Peyer's patch (tissue), 4 donors: Measurements from ENCODE around the gene DCAKD.

ENCODE experiments used
- POLR2A ChIP-seq, 2 donors: fragments of 450-650 bp; IDR thresholded peaks; one replicate each; pipeline ENCODE4 v1.5.1; 2017; ENCODE audit warnings: antibody characterized with exemption in 2 of 2, mild to moderate bottlenecking in 2 of 2, moderate library complexity in 2 of 2
- TF ChIP-seq, protein P1 (sequence below), 6 experiments: fragments of 450-650 bp in 4 of 6; fragments of 200-600 bp in 2 of 6; sonication (generic) in 1 of 6; IDR thresholded peaks; one replicate each; pipeline ENCODE4 v1.5.1; 2017 to 2019; ENCODE audit warnings: antibody characterized with exemption in 6 of 6, mild to moderate bottlenecking in 3 of 6, moderate library complexity in 1 of 6

DNA sequence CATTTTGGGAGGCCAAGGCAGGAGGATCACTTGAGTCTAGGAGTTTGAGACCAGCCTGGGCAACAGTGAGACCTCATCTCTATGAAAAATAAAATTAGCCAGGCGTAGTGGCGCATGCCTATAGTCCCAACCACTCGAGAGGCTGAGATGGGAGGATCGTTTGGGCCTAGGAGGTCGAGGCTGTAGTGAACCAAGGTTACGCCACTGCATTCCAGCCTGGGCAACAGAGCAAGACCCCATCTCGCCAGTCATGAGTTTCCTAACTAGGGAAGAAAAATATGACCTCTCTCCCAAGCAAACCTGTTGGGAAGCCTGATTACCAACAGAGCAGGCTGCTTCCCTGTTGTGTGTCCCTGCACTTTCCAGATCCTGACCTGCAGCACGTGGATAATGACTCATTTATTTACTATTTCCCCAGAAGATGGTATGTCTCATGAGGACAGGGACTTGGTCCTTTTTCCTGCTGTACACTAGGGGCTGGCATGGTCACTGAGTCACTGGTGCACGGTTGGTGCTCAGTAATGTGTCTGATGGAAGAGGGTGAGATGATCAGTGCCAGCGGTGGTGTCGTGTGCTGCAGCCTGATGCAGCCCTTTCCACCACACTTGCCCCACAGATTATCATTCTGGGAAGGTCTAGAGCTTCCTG, 40.5 kb upstream of the DCAKD start:
- TF ChIP-seq, protein P1, sequence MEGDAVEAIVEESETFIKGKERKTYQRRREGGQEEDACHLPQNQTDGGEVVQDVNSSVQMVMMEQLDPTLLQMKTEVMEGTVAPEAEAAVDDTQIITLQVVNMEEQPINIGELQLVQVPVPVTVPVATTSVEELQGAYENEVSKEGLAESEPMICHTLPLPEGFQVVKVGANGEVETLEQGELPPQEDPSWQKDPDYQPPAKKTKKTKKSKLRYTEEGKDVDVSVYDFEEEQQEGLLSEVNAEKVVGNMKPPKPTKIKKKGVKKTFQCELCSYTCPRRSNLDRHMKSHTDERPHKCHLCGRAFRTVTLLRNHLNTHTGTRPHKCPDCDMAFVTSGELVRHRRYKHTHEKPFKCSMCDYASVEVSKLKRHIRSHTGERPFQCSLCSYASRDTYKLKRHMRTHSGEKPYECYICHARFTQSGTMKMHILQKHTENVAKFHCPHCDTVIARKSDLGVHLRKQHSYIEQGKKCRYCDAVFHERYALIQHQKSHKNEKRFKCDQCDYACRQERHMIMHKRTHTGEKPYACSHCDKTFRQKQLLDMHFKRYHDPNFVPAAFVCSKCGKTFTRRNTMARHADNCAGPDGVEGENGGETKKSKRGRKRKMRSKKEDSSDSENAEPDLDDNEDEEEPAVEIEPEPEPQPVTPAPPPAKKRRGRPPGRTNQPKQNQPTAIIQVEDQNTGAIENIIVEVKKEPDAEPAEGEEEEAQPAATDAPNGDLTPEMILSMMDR (IDR thresholded peaks at IDR 0.05) = no peak
- TF ChIP-seq POLR2A (IDR thresholded peaks at IDR 0.05) = no peak
